ENCODE results near the gene HK2. TPM values are rescaled to one million over a fixed set of nuclear protein-coding genes. Genes with fewer than 3 reads are reported as not detected.
"Not testable (repeated sequence)": the region's sequence is repeated elsewhere in the genome, so short reads cannot be mapped to it uniquely, and the experiment has no call there.

The HK2 gene
- total RNA-seq, 1 donor from 2014 or later = 12.0 TPM

GRCh38 chr2:74893332-74893731 is 59.4 kb downstream of the HK2 start:
- DNase-seq (ENCODE audit: extremely low read depth, low read depth, low spot score) = no peak

DNA sequence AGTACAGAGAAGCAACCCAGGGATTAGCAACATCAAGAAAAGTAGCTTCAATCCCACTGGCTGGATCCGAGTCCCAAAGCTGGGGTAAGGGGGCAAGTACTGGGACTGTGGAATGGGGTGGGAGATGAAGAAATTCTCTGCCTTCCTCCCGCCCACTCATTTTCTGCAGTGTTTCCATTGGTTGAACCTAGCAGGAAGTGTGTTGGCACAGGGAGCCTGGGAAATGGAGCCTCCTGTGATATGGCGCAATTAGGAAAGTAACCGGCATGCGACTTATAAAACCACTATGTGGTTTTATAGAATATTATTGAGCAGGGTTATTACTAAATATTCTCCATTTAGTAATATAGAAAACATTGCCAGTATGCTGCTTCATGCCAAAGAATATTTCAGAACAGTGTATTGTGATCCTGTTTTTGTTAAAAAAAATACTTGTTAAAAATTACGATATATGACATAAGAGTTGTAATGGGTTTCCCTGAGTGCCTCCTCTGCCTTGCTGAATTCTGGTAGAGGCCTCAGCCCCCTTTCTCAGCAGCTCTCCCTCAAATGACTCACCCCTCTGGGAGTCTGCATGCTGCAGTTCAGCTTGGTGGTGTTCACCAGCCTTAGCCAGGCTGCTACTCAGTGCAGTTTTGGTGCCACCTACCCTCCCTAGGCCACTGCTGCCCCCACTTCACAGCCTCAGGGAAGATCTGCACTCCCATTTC is 60.5 kb downstream of the HK2 start:
- no peak for DNase-seq (ENCODE audit: extremely low read depth, low read depth, low spot score)

- no peak for DNase-seq (ENCODE audit: extremely low read depth, low read depth, low spot score)
Measured at GRCh38 chr2:74895001-74895400, 61.1 kb downstream of the HK2 start.

- DNase-seq (ENCODE audit: extremely low read depth, low read depth, low spot score) = no peak
Measured at GRCh38 chr2:74896232-74896631, 62.3 kb downstream of the HK2 start.

- not testable (repeated sequence) for DNase-seq (ENCODE audit: extremely low read depth, low read depth, low spot score)
Measured at GRCh38 chr2:74900225-74900624, 66.3 kb downstream of the HK2 start.

DNA sequence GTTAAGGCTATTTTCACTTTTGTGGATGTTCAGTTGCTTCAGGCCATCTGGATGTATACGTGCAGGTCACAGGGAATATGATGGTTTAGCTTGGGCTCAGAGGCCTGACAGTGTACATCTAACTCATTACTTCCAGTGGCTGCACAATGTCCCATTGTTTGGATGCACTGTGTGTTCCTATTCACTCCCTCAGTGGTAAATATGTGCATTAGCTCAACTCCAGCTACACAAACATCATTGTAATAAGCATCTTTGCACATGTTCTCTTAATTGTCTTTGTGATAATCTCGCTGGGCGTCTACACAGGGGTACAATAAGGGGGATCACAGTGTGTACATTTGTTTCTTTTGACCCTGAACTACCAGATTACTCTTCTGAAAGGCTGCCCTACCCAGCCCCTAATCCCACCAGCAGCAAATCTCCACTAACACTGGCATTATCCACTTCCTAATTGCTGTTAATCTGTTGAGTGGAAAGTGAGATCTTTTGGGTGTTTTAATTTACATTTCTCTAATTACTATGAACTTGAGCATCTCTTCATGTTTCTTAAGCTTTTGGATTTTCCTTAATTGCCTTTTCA is 68.4 kb downstream of the HK2 start:
- no peak for DNase-seq (ENCODE audit: extremely low read depth, low read depth, low spot score)

- no peak for DNase-seq (ENCODE audit: extremely low read depth, low read depth, low spot score)
Measured at GRCh38 chr2:74906395-74906794, 72.5 kb downstream of the HK2 start.

DNA sequence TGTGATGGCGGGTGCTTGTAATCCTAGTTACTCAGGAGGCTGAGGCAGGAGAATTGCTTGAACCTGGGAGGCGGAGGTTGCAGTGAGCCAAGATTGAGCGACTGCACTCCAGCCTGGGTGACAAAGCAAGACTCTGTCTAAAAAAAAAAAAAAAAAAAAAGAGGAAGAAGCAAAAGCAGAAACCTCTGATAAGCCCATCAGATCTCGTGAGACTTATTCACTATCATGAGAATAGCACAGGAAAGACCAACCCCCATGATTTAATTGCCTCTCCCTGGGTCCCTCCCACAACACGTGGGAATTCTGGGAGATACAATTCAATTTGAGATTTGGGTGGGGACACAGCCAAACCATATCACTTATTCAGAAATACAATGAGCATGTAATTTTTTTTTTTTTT is 73.6 kb downstream of the HK2 start:
- DNase-seq (ENCODE audit: extremely low read depth, low read depth, low spot score) = not testable (repeated sequence)

DNA sequence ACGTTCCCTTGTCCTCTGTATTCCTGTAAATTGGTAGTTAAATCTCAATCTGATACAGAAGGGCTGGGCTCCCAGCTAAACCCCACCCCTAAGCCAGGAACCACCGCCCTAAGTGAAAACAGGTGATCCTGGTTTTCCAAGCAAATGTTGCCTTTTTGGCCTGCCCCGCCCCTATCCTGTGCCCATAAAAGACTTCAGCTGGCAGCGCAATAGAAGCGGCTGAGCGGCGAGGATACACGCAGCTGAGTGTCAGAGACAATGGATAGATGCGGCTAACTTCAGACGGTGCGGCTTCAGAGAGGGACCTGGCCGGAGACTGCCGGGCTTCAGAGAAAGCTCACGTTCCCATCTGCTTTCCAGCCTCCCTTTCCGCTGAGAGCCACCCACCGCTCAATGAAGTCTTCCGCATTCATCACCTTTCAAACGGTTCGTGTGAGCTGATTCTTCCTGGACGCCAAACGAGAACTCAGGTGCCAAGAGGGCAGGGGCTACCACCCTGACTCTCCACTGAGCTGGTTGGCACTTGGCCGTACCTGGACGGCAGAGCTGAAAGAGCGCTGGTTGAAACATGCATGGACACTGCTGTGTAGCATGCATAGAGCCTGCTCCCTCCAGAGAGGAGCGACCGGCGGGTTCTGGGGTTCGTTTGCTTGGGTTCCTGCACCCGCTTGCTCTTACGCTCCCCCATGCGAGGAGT is 75.0 kb downstream of the HK2 start:
- no peak for DNase-seq (ENCODE audit: extremely low read depth, low read depth, low spot score)

DNA sequence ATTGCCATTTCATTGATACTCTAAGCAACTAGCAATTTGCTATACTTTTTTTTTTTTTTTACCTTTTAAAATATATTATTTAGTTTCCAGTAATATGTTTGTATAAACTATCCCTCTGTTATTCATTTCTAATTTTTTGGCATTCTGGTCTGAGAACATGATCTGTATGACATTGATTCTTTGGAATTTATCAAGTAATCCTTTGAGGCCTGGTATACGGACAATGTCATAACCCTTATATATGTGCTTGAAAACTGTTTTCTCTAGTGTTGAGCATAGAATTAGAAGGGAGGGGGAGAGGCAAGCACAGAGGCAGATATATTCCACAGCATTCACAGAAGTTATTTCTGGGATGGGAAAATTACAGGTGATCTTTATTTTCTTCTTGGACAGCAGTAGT is 76.3 kb downstream of the HK2 start:
- no peak for DNase-seq (ENCODE audit: extremely low read depth, low read depth, low spot score)

DNA sequence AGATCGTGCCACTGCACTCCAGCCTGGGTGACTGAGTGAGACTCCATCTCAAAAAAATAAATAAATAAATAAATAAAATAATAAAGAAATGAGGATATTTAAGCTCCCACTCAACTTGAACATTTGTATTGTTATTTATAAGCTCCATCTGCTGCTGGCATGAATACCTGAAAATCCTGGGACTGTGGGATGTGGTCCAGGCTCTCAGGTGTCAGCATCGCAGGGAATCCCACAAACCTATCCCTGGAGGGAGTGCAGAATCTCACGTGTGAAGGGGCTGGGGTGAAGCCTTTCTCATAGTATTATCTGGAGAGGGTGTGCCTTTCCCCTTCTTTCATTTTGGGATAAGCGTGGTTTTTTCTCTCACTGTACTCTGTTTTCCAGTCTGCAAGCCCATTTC is 77.1 kb downstream of the HK2 start:
- DNase-seq (ENCODE audit: extremely low read depth, low read depth, low spot score) = no peak

DNA sequence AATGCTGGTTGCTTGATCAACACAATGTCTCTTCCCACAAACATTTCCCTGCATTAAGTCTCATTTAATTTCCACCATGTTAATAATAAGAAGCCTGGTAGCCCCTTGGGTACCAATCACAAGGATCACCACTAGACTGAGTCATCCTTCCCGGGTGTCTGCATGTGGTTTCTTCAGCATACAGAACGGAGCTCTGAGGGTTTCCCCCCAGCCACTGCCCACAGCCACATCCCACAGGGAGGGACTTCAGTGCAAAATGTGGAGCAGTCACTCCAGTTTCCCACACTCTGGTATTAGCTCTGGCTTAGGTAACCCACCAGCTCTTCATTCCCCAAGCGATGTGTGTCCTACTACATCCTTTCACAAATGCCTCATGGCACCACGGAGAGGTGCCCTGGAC is 81.8 kb downstream of the HK2 start:
- DNase-seq (ENCODE audit: extremely low read depth, low read depth, low spot score) = no peak

GRCh38 chr2:74916394-74916793 is 82.5 kb downstream of the HK2 start:
- no peak for DNase-seq (ENCODE audit: extremely low read depth, low read depth, low spot score)

- DNase-seq (ENCODE audit: extremely low read depth, low read depth, low spot score) = no peak
Measured at GRCh38 chr2:74917702-74918619, 84.0 kb downstream of the HK2 start.

DNA sequence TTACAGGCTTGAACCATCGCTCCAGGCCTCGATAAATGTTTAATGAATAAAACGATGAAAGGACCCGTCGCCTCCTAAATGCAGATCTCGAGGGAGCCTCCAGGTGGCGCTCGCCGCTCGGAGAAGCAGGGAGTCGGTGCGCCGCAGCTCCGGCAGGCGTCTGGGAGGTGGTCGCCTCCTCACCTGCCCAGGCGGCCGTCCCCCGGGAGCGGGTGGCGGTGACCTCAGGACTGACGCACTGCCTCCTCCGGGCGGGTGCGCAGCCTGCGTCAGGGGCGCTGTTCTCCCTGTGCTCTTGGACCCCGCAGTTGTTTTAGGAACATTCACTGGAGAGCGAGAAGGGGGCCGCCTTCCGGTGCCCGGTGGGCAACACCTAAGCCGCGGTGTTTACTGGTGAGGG is 85.9 kb downstream of the HK2 start:
- no peak for DNase-seq (ENCODE audit: extremely low read depth, low read depth, low spot score)

DNA sequence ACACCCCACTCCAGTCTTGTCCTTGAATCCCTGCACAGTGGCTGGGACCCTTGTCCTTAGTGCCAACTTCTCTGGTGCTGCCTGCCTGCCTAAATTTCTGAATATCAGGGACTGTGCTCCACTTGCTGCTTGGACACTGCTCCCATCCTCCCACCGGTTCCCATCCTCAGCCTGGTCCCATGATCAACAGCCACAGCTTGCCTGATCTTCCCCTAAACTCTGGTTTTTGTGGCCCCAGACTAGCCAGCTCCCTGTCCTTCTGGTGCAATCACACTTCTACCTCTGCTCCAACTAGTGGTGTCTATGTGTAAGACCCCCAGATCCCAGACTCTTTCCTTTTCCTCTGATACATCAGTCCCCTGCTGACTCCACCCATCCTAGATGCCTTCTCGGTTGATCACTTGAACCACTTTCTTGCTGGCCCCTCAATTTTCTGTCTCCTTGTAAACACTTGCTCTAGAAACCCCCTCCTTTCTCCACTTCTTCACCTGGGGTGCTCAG is 87.4 kb downstream of the HK2 start:
- DNase-seq (ENCODE audit: extremely low read depth, low read depth, low spot score) = no peak

DNA sequence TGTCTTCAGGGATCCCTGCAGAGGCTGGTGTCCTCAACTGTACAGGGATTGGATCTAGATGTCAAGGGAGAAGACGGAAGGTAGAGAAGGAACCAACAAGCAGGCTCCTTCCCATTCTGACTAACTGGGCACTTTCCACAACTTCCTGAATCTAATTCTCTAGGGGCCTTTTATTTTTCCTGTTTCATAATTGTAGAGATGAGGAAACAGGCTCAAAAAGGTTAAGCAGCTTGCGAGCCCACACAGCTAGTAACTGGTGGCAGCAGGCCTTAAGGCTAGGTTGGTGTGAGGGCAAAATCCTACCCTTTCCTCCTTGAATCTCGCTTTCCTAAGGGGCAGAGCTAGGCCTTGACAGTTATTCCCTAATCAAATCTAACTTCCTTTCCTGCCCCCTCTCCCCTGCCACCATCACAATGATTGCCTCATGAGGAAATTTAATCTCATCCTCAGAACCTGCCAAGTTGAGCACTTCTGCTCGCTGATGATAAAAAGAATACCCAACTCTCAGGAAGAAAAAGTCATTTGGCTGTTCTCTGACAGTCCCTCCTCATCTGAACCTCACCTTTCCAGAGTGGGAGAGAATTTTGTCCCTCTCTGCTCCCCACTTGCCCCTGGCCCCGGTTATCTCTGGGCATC is 88.8 kb downstream of the HK2 start:
- DNase-seq (ENCODE audit: extremely low read depth, low read depth, low spot score) = no peak

DNA sequence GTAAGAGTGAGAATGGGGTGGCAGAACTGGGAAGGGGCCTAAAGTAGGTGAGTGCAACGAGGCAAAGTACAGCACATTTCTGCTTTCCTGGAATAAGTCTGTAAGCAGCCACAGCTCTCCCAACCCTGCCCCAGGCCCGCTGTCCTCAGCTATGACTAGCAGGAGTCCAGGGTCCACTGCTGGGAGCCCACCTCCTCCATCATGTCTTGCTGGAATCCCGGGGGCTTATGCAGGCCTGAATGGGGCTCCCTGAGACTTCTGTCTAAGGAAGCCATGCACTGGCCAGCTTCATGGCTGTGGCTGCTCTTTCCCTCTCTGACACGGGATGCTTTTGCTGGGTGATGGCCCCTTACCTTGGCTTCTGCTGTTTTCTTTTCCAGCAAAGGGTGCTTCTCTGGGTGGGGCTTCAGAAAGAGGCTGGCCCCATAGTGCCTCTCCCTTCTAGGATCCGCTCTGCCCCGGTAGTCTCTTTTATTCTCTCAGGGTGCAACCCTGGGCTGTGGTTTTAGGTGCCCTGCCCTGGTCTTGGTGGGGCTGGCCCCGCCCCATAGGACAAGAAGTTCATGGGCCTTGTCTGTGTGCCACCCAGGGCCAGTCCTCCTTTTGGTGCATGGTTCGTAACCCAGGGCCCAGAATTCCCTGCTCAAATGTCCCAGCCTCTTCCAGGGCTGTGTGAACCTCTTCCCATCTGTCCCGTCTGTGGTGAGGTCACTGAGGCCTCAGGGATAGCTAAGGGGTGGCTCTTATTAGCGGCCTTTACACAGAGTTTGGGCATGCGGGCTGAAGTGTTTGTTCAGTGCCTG is 90.7 kb downstream of the HK2 start:
- DNase-seq (ENCODE audit: extremely low read depth, low read depth, low spot score) = no peak

DNA sequence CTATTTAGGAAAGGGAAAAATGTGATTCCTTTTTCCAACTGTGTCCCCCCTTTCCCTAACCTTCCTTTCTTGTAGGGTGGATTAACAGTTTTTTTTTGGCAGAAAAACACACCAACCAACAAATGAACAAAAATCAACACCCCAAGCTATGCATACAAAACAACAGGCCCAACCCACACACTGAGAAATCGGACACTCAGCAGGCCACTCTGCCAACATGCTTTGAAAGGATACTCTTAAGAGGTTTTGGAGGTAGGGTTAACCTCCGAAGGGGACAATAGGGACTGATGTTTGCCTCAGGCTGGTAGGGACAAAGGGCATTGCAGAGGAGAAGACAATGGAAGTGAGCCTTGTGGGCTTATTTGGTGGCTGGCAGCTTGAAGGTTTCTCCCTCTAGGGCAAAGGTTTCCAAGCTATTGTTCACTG is 91.4 kb downstream of the HK2 start:
- DNase-seq (ENCODE audit: extremely low read depth, low read depth, low spot score) = no peak

DNA sequence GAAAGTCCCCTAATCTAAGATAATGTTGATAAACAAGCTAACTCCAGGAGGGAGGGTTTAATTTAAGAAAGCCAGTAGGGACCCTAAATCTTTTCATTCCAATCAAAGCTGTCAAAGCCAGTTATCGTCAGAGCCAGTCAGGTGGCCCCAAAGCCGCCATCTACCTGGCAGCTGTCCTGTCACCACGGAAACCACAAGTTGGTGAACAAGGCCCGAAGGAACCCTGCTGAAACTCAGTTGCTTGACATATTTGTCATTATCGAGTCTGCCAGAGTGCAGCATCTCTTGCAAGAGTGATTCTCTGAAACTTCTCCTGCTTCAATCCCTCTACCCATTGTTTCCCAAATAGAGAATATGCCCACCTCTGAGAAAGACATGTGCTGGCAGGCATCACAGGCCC is 93.7 kb downstream of the HK2 start:
- no peak for DNase-seq (ENCODE audit: extremely low read depth, low read depth, low spot score)

Measured in glomerular endothelial cell (primary cell).